ENCODE data around the gene EIF5AL1.

EIF5AL1 gene

GRCh38 chr10:79487296-79488194 lies 24.8 kb upstream of the EIF5AL1 start:
- no peak overlapping the region for H3K14ac ChIP-seq (ENCODE audit: low read length)
- H4K8ac ChIP-seq (ENCODE audit: low read depth, low read length): no peak overlapping the region
- no peak overlapping the region for H3K4ac ChIP-seq (ENCODE audit: low read length)
- no peaks in the 10 kb centered on the region for H3K36me3 ChIP-seq (replicated peaks in 1 of 2; ENCODE audit: control insufficient read depth in 2 of 2, insufficient read depth in 2 of 2, low read length in 2 of 2)
- no CpG with 5 or more reads among the region's 10 CpGs for WGBS, 2 donors (ENCODE audit: extremely low coverage in 2 of 2, insufficient read length in 2 of 2, insufficient replicate concordance in 1 of 2)
- H3K4me2 ChIP-seq (ENCODE audit: insufficient read depth, low read length, poor library complexity, severe bottlenecking): no peak overlapping the region
- H3K4me1 ChIP-seq (ENCODE audit: control insufficient read depth in 2 of 2, insufficient read depth in 1 of 2, low read depth in 1 of 2, low read length in 2 of 2): peaks cover 3 to 16% of the 10 kb centered on the region in 2 donors
- H3K9me3 ChIP-seq (replicated peaks in 1 of 2; ENCODE audit: control insufficient read depth in 2 of 2, insufficient read depth in 1 of 2, low read depth in 1 of 2, low read length in 2 of 2): no peaks in the 10 kb centered on the region
- no peak overlapping the region for H2BK5ac ChIP-seq (ENCODE audit: low read length)
- no peak overlapping the region for H3K27ac ChIP-seq (replicated peaks; ENCODE audit: low read length)
- peaks cover 0 to 12% (median 0%) of the 10 kb centered on the region in 3 experiments for H3K27me3 ChIP-seq (ENCODE audit: control insufficient read depth in 3 of 3, insufficient read depth in 3 of 3, low read depth in 1 of 3, low read length in 3 of 3)
- no peak overlapping the region for H3K4me3 ChIP-seq (ENCODE audit: low read length in 2 of 2)
- H2BK15ac ChIP-seq (ENCODE audit: low read length): no peak overlapping the region
- H2AK5ac ChIP-seq (ENCODE audit: low read depth, low read length): no peak overlapping the region
- peak; percentile 58 for DNase-seq (ENCODE audit: low spot score)
- no peak overlapping the region for H2AFZ ChIP-seq (ENCODE audit: low read length)
- H3K23ac ChIP-seq (ENCODE audit: low read depth, low read length, poor library complexity): no peak overlapping the region
- no peak overlapping the region for H3K9ac ChIP-seq (ENCODE audit: low read depth, low read length, poor library complexity)
- no peak overlapping the region for H2BK12ac ChIP-seq (ENCODE audit: low read length)
- no peak overlapping the region for H4K91ac ChIP-seq (ENCODE audit: low read depth, low read length, poor library complexity)
- no peak overlapping the region for H3K18ac ChIP-seq (ENCODE audit: low read length)
- H3K79me1 ChIP-seq (ENCODE audit: low read depth, low read length): no peaks in the 10 kb centered on the region
- no peak overlapping the region for H2BK120ac ChIP-seq (ENCODE audit: low read depth, low read length)

GRCh38 chr10:79488336-79488735 lies 24.0 kb upstream of the EIF5AL1 start:
- DNase-seq (ENCODE audit: low spot score): no peak
- Histone ChIP-seq H2BK12ac (ENCODE audit: low read length) (no peak overlapping the region), H3K27me3 (ENCODE audit: control insufficient read depth in 3 of 3, insufficient read depth in 3 of 3, low read depth in 1 of 3, low read length in 3 of 3) (peaks cover 0 to 12% (median 0%) of the 10 kb centered on the region in 3 experiments), H2BK5ac (ENCODE audit: low read length) (no peak overlapping the region), H3K9me3 (replicated peaks in 1 of 2; ENCODE audit: control insufficient read depth in 2 of 2, insufficient read depth in 1 of 2, low read depth in 1 of 2, low read length in 2 of 2) (no peaks in the 10 kb centered on the region), H3K14ac (ENCODE audit: low read length) (no peak overlapping the region), H3K79me1 (ENCODE audit: low read depth, low read length) (no peaks in the 10 kb centered on the region), H3K4me2 (ENCODE audit: insufficient read depth, low read length, poor library complexity, severe bottlenecking) (no peak overlapping the region), H2BK15ac (ENCODE audit: low read length) (no peak overlapping the region), H2AFZ (ENCODE audit: low read length) (no peak overlapping the region), H2AK5ac (ENCODE audit: low read depth, low read length) (no peak overlapping the region), H3K27ac (replicated peaks; ENCODE audit: low read length) (no peak overlapping the region), H3K36me3 (replicated peaks in 1 of 2; ENCODE audit: control insufficient read depth in 2 of 2, insufficient read depth in 2 of 2, low read length in 2 of 2) (no peaks in the 10 kb centered on the region), H4K91ac (ENCODE audit: low read depth, low read length, poor library complexity) (no peak overlapping the region), H3K4ac (ENCODE audit: low read length) (no peak overlapping the region), H3K4me3 (ENCODE audit: low read length in 2 of 2) (no peak overlapping the region), H2BK120ac (ENCODE audit: low read depth, low read length) (no peak overlapping the region), H3K4me1 (ENCODE audit: control insufficient read depth in 2 of 2, insufficient read depth in 1 of 2, low read depth in 1 of 2, low read length in 2 of 2) (peaks cover 3 to 15% of the 10 kb centered on the region in 2 donors), H3K23ac (ENCODE audit: low read depth, low read length, poor library complexity) (no peak overlapping the region), H3K9ac (ENCODE audit: low read depth, low read length, poor library complexity) (no peak overlapping the region), H3K18ac (ENCODE audit: low read length) (peak overlapping the region; percentile 29), H4K8ac (ENCODE audit: low read depth, low read length) (no peak overlapping the region)
- WGBS, 2 donors (ENCODE audit: extremely low coverage in 2 of 2, insufficient read length in 2 of 2, insufficient replicate concordance in 1 of 2): no CpG with 5 or more reads among the region's 5 CpGs

- no peak overlapping the region for H3K27ac ChIP-seq (replicated peaks; ENCODE audit: low read length)
- H3K23ac ChIP-seq (ENCODE audit: low read depth, low read length, poor library complexity): no peak overlapping the region
- peaks cover 3 to 15% of the 10 kb centered on the region in 2 donors for H3K4me1 ChIP-seq (ENCODE audit: control insufficient read depth in 2 of 2, insufficient read depth in 1 of 2, low read depth in 1 of 2, low read length in 2 of 2)
- H2BK15ac ChIP-seq (ENCODE audit: low read length): no peak overlapping the region
- peaks cover 0 to 15% (median 0%) of the 10 kb centered on the region in 3 experiments for H3K27me3 ChIP-seq (ENCODE audit: control insufficient read depth in 3 of 3, insufficient read depth in 3 of 3, low read depth in 1 of 3, low read length in 3 of 3)
- H3K4me3 ChIP-seq (ENCODE audit: low read length in 2 of 2): no peak overlapping the region
- no CpG with 5 or more reads among the region's 3 CpGs for WGBS, 2 donors (ENCODE audit: extremely low coverage in 2 of 2, insufficient read length in 2 of 2, insufficient replicate concordance in 1 of 2)
- no peak overlapping the region for H2BK5ac ChIP-seq (ENCODE audit: low read length)
- no peak overlapping the region for H3K14ac ChIP-seq (ENCODE audit: low read length)
- no peak overlapping the region for H3K9ac ChIP-seq (ENCODE audit: low read depth, low read length, poor library complexity)
- H4K8ac ChIP-seq (ENCODE audit: low read depth, low read length): no peak overlapping the region
- H2BK12ac ChIP-seq (ENCODE audit: low read length): no peak overlapping the region
- H3K79me1 ChIP-seq (ENCODE audit: low read depth, low read length): no peaks in the 10 kb centered on the region
- no peak overlapping the region for H3K4me2 ChIP-seq (ENCODE audit: insufficient read depth, low read length, poor library complexity, severe bottlenecking)
- H3K36me3 ChIP-seq (replicated peaks in 1 of 2; ENCODE audit: control insufficient read depth in 2 of 2, insufficient read depth in 2 of 2, low read length in 2 of 2): no peaks in the 10 kb centered on the region
- no peak overlapping the region for H3K18ac ChIP-seq (ENCODE audit: low read length)
- H3K9me3 ChIP-seq (replicated peaks in 1 of 2; ENCODE audit: control insufficient read depth in 2 of 2, insufficient read depth in 1 of 2, low read depth in 1 of 2, low read length in 2 of 2): no peaks in the 10 kb centered on the region
- H2AK5ac ChIP-seq (ENCODE audit: low read depth, low read length): no peak overlapping the region
- H2AFZ ChIP-seq (ENCODE audit: low read length): no peak overlapping the region
- H2BK120ac ChIP-seq (ENCODE audit: low read depth, low read length): no peak overlapping the region
- H3K4ac ChIP-seq (ENCODE audit: low read length): no peak overlapping the region
- DNase-seq (ENCODE audit: low spot score): no peak
- H4K91ac ChIP-seq (ENCODE audit: low read depth, low read length, poor library complexity): no peak overlapping the region
Measured at GRCh38 chr10:79488870-79489269, 23.5 kb upstream of the EIF5AL1 start.

- H3K4me1 ChIP-seq (ENCODE audit: control insufficient read depth in 2 of 2, insufficient read depth in 1 of 2, low read depth in 1 of 2, low read length in 2 of 2): peaks cover 0 to 15% of the 10 kb centered on the region in 2 donors
- H3K36me3 ChIP-seq (replicated peaks in 1 of 2; ENCODE audit: control insufficient read depth in 2 of 2, insufficient read depth in 2 of 2, low read length in 2 of 2): no peaks in the 10 kb centered on the region
- H4K8ac ChIP-seq (ENCODE audit: low read depth, low read length): no peak overlapping the region
- H2AFZ ChIP-seq (ENCODE audit: low read length): no peak overlapping the region
- no peak overlapping the region for H2AK5ac ChIP-seq (ENCODE audit: low read depth, low read length)
- H3K4ac ChIP-seq (ENCODE audit: low read length): no peak overlapping the region
- H3K14ac ChIP-seq (ENCODE audit: low read length): no peak overlapping the region
- no CpG with 5 or more reads among the region's 9 CpGs for WGBS, 2 donors (ENCODE audit: extremely low coverage in 2 of 2, insufficient read length in 2 of 2, insufficient replicate concordance in 1 of 2)
- H3K9ac ChIP-seq (ENCODE audit: low read depth, low read length, poor library complexity): no peak overlapping the region
- peaks cover 0 to 22% (median 0%) of the 10 kb centered on the region in 3 experiments for H3K27me3 ChIP-seq (ENCODE audit: control insufficient read depth in 3 of 3, insufficient read depth in 3 of 3, low read depth in 1 of 3, low read length in 3 of 3)
- no peak overlapping the region for H2BK15ac ChIP-seq (ENCODE audit: low read length)
- H3K9me3 ChIP-seq (replicated peaks in 1 of 2; ENCODE audit: control insufficient read depth in 2 of 2, insufficient read depth in 1 of 2, low read depth in 1 of 2, low read length in 2 of 2): no peaks in the 10 kb centered on the region
- H3K79me1 ChIP-seq (ENCODE audit: low read depth, low read length): no peaks in the 10 kb centered on the region
- H3K18ac ChIP-seq (ENCODE audit: low read length): peak overlapping the region; percentile 74
- H3K27ac ChIP-seq (replicated peaks; ENCODE audit: low read length): no peak overlapping the region
- no peak overlapping the region for H4K91ac ChIP-seq (ENCODE audit: low read depth, low read length, poor library complexity)
- H2BK12ac ChIP-seq (ENCODE audit: low read length): no peak overlapping the region
- H3K4me2 ChIP-seq (ENCODE audit: insufficient read depth, low read length, poor library complexity, severe bottlenecking): no peak overlapping the region
- H2BK5ac ChIP-seq (ENCODE audit: low read length): no peak overlapping the region
- DNase-seq (ENCODE audit: low spot score): no peak
- no peak overlapping the region for H3K4me3 ChIP-seq (ENCODE audit: low read length in 2 of 2)
- no peak overlapping the region for H2BK120ac ChIP-seq (ENCODE audit: low read depth, low read length)
- H3K23ac ChIP-seq (ENCODE audit: low read depth, low read length, poor library complexity): no peak overlapping the region
Measured at GRCh38 chr10:79490400-79491142, 21.8 kb upstream of the EIF5AL1 start.
